Astrocyte of the spinal cord (primary cell): ENCODE results near the gene TRA2B.
A peak's percentile ranks its signal among the peaks of the same experiment; 100 is the strongest.

ENCODE experiments used
- DNase-seq: peaks from one replicate; pipeline ENCODE4 v3.0.0; 2011; ENCODE audit warnings: low read depth, low spot score
- H3K4me3 ChIP-seq: 2 replicates; pipeline ENCODE4 v1.5.1; 2011; ENCODE audit warnings: low read depth, mild to moderate bottlenecking, low read length, moderate library complexity
- in situ Hi-C: cut with HindIII; loops from 2 replicates; pipeline ENCODE4 v1.10.0; 2017; ENCODE audit warnings: low sequenced_read_pairs
- TF ChIP-seq, protein P1 (sequence below): IDR thresholded peaks from 2 replicates; pipeline ENCODE4 v1.5.1; 2012; ENCODE audit warnings: low read depth, mild to moderate bottlenecking, low read length, inconsistent platforms

The TRA2B gene

DNA sequence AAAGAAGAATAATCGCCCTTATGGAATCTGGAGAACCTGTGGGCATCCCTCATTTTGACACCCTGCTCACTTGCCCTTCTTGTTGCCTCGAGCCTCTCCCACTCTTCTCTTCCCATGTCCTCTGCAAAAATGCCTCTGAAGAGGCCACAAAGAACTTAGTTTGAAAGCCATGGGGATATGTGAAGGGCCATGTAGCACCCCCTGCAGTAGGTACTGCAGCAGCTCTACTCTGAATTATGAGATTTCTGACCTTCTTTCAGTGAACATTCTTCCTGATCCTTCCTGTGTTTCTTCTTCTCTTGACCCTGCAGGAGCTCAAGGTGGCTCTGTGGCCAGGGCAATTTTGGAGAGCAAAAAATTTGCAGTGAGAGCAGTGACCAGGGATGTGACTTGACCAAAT lies 30.4 kb upstream of the TRA2B start:
- H3K4me3 ChIP-seq: no peak overlapping the region
- in situ Hi-C loops: no loop called here
- TF ChIP-seq, protein P1, sequence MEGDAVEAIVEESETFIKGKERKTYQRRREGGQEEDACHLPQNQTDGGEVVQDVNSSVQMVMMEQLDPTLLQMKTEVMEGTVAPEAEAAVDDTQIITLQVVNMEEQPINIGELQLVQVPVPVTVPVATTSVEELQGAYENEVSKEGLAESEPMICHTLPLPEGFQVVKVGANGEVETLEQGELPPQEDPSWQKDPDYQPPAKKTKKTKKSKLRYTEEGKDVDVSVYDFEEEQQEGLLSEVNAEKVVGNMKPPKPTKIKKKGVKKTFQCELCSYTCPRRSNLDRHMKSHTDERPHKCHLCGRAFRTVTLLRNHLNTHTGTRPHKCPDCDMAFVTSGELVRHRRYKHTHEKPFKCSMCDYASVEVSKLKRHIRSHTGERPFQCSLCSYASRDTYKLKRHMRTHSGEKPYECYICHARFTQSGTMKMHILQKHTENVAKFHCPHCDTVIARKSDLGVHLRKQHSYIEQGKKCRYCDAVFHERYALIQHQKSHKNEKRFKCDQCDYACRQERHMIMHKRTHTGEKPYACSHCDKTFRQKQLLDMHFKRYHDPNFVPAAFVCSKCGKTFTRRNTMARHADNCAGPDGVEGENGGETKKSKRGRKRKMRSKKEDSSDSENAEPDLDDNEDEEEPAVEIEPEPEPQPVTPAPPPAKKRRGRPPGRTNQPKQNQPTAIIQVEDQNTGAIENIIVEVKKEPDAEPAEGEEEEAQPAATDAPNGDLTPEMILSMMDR: no peak
- no peak for DNase-seq

GRCh38 chr3:185966655-185967054 lies 28.8 kb upstream of the TRA2B start:
- TF ChIP-seq, protein P1: no peak
- no peak for DNase-seq
- no peak overlapping the region for H3K4me3 ChIP-seq
- in situ Hi-C loops: no loop called here

DNA sequence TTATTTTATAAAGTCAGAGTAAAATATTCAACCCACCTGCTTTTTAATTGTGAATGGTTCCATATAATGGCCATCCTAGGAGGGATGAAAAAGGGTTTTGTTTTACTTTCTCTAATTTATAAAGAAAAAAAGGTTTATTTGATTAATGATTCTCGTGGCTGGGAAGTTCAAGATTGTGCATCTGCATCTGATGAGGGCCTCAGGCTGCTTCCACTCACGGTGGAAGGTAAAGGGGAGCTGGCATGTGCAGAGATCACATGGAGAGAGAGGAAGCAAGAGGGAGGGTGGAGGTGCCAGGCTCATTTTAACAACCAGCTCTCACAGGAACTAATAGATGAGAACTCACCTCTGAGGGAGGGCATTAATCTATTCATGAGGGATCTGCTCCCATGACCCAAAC lies 27.7 kb upstream of the TRA2B start:
- DNase-seq: no peak
- in situ Hi-C loops: no loop called here
- TF ChIP-seq, protein P1: no peak

GRCh38 chr3:185961675-185962232 lies 23.9 kb upstream of the TRA2B start:
- DNase-seq: no peak
- TF ChIP-seq, protein P1: no peak
- no peak overlapping the region for H3K4me3 ChIP-seq
- in situ Hi-C loops: no loop called here

More for the DNA sequence above, 27.7 kb upstream of the TRA2B start:
- no peak overlapping the region for H3K4me3 ChIP-seq

DNA sequence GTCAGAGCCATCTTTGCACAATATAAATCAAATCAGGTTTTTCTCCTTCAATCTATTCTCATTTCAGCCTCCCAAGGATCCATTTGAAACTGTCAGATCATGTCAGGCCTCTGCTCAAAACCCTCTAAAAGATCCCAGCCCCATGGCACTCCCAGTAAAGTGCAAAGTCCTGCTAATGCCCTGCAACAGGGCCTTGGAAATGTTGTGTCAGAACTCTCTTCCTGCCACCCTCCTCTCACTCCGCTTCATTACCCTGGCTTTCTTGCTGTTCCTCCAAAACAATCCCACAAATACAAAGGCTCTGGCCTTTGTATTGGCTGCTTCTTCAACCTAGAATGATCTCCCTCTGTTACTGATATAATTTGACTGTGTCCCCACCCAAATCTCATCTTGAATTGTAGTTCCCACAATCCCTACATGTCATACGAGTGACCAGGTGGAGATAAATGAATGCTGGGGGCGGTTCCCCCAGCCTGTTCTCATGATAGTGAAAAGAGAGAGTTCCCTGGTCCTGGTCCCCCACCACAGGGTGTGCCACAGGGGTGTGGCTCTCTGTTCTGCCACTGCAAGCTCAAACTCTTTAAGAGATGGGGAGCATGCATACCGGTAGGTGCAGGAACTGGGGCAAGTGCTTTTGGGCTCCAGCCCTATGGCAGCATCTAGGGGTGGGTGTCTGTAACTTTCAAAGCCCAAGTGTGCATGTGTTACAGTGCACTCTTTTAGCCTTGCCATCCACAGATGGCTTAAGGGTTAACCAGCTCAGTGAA lies 22.9 kb upstream of the TRA2B start:
- TF ChIP-seq, protein P1: no peak
- in situ Hi-C loops: no loop called here
- DNase-seq: no peak
- H3K4me3 ChIP-seq: no peak overlapping the region

- in situ Hi-C loops: no loop called here
- TF ChIP-seq, protein P1: no peak
- DNase-seq: peak; percentile 77
- no peak overlapping the region for H3K4me3 ChIP-seq
Observed at GRCh38 chr3:185959609-185960521, 22.1 kb upstream of the TRA2B start.
